ENCODE measurements around the gene NDFIP2. TPM values are rescaled to one million over a fixed set of nuclear protein-coding genes. Genes with fewer than 3 reads are reported as not detected.
"Not testable (repeated sequence)": the region's sequence is repeated elsewhere in the genome, so short reads cannot be mapped to it uniquely, and the experiment has no call there.

NDFIP2 gene
- total and polyA plus RNA-seq, 3 experiments from 2014 or later: 5.6 to 102 (median 94.4) TPM

DNA sequence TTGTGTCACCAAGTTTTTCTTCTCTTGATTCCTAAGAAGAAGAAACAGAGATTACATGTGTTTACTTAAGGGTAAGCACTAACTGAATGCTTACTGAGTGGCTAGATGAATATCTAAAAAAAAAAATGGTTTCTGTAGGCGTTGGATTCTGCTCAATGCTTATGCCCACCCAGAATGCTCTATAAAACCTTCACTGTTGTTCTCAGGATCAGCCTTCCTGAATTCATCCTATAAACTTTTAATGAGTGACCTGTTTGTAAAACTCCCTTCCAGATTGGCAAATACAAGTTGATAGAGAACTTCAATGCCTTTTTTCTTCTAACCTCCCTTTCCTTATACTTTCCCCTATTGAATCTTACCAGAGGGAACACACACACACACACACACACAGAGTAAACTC, 90.2 kb downstream of the NDFIP2 start:
- CTCF ChIA-PET: no interaction called here
- no peaks in the 10 kb centered on the region for H3K4me1 ChIP-seq (ENCODE audit: insufficient read depth, low read length)
- no peak for DNase-seq
- Mint-ChIP-seq H3K4me3 (no peak overlapping the region), H3K4me1 (no peaks in the 10 kb centered on the region), H3K36me3 (no peaks in the 10 kb centered on the region), H3K27me3 (peaks cover 5 to 10% of the 10 kb centered on the region in 2 donors), H3K27ac (no peak overlapping the region), H3K9me3 (peaks cover 0 to 11% (median 3%) of the 10 kb centered on the region in 5 donors)
- H3K9me3 ChIP-seq (ENCODE audit: low read length): no peaks in the 10 kb centered on the region
- H3K36me3 ChIP-seq (ENCODE audit: insufficient read depth, low read length): no peaks in the 10 kb centered on the region
- no peak overlapping the region for H3K4me3 ChIP-seq (ENCODE audit: low read length)
- POLR2A ChIA-PET: no interaction called here
- no peak overlapping the region for H3K27ac ChIP-seq (ENCODE audit: low read depth, low read length)
- no peaks in the 10 kb centered on the region for H3K27me3 ChIP-seq (ENCODE audit: insufficient read depth, low read length, poor library complexity, severe bottlenecking)

DNA sequence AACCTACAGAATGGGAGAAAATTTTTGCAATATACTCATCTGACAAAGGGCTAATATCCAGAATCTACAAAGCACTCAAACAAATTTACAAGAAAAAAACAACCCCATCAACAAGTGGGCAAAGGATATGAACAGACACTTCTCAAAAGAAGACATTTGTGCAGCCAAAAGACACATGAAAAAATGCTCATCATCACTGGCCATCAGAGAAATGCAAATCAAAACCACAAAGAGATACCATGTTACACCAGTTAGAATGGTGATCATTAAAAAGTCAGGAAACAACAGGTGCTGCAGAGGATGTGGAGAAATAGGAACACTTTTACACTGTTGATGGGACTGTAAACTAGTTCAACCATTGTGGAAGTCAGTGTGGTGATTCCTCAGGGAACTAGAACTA, 92.9 kb downstream of the NDFIP2 start:
- H3K4me1 ChIP-seq (ENCODE audit: insufficient read depth, low read length); CTCF ChIA-PET; H3K36me3 Mint-ChIP-seq; DNase-seq; POLR2A ChIA-PET; H3K27me3 Mint-ChIP-seq; H3K27ac ChIP-seq (ENCODE audit: low read depth, low read length); H3K27ac Mint-ChIP-seq; H3K27me3 ChIP-seq (ENCODE audit: insufficient read depth, low read length, poor library complexity, severe bottlenecking); H3K36me3 ChIP-seq (ENCODE audit: insufficient read depth, low read length); H3K9me3 ChIP-seq (ENCODE audit: low read length); H3K4me3 ChIP-seq (ENCODE audit: low read length); H3K4me3 Mint-ChIP-seq; H3K4me1 Mint-ChIP-seq: not testable (repeated sequence)
- peaks cover 2 to 15% (median 8%) of the 10 kb centered on the region in 5 donors for H3K9me3 Mint-ChIP-seq

DNA sequence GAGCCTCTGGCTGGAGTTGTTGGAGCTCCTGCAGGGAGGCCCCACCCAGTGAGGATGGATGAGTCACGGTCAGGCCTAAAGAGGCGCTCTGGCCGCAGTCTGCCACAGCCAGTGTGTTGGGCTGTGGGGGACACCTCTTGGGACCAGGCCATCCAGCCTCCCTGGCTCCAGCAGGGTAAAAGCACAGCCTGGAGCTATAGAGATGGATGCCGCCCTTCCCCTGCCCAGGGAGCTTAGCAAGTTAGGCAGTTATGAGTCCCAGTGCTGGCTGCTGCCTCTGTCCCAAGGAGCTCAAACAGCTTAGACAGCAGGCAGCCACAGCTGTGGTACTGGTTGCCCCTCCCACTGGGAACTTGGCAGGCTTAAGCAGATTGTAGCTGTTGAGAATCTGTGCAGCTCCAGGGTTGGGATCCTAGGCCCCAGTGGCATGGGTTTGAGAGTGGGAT, 100.9 kb downstream of the NDFIP2 start:
- H3K4me3 ChIP-seq (ENCODE audit: low read length): no peak overlapping the region
- no peaks in the 10 kb centered on the region for H3K27me3 ChIP-seq (ENCODE audit: insufficient read depth, low read length, poor library complexity, severe bottlenecking)
- no peaks in the 10 kb centered on the region for H3K4me1 Mint-ChIP-seq
- ChIA-PET POLR2A (no interaction called here), CTCF (no interaction called here)
- H3K27ac Mint-ChIP-seq: no peak overlapping the region
- no peaks in the 10 kb centered on the region for H3K36me3 Mint-ChIP-seq
- no peak overlapping the region for H3K4me3 Mint-ChIP-seq
- no peak overlapping the region for H3K27ac ChIP-seq (ENCODE audit: low read depth, low read length)
- no peaks in the 10 kb centered on the region for H3K36me3 ChIP-seq (ENCODE audit: insufficient read depth, low read length)
- no peak for DNase-seq
- peaks cover under 1 to 8% (median 3%) of the 10 kb centered on the region in 5 donors for H3K9me3 Mint-ChIP-seq
- H3K27me3 Mint-ChIP-seq: peaks cover 0 to 3% of the 10 kb centered on the region in 2 donors
- no peaks in the 10 kb centered on the region for H3K9me3 ChIP-seq (ENCODE audit: low read length)
- H3K4me1 ChIP-seq (ENCODE audit: insufficient read depth, low read length): no peaks in the 10 kb centered on the region

DNA sequence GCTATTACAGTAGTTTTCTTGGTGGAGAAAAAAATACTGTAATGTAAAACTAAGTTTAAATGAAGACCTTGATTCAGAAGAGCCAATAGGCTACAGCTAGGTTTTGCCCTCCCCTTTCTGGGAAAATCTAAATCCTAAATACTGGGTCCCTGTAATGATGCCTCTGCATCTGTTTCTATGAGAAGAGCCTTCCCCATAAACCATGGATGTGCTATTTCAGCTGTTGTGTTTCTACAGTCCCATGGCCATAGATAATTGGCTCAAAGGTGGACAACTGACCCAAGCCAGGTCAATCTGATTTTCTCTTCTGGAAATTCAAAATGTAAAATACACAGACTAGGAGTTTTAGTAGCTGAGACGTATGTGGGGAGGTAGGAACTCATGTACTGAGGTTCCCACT, 101.9 kb downstream of the NDFIP2 start:
- ChIA-PET POLR2A (no interaction called here), CTCF (no interaction called here)
- Mint-ChIP-seq H3K27ac (no peak overlapping the region), H3K4me1 (no peaks in the 10 kb centered on the region), H3K36me3 (no peaks in the 10 kb centered on the region), H3K4me3 (no peak overlapping the region), H3K27me3 (peaks cover 0 to 3% of the 10 kb centered on the region in 2 donors), H3K9me3 (peaks cover 0 to 3% (median 0%) of the 10 kb centered on the region in 5 donors)
- no peaks in the 10 kb centered on the region for H3K9me3 ChIP-seq (ENCODE audit: low read length)
- H3K4me3 ChIP-seq (ENCODE audit: low read length): no peak overlapping the region
- H3K27me3 ChIP-seq (ENCODE audit: insufficient read depth, low read length, poor library complexity, severe bottlenecking): no peaks in the 10 kb centered on the region
- no peaks in the 10 kb centered on the region for H3K4me1 ChIP-seq (ENCODE audit: insufficient read depth, low read length)
- H3K27ac ChIP-seq (ENCODE audit: low read depth, low read length): no peak overlapping the region
- no peaks in the 10 kb centered on the region for H3K36me3 ChIP-seq (ENCODE audit: insufficient read depth, low read length)
- DNase-seq: no peak

DNA sequence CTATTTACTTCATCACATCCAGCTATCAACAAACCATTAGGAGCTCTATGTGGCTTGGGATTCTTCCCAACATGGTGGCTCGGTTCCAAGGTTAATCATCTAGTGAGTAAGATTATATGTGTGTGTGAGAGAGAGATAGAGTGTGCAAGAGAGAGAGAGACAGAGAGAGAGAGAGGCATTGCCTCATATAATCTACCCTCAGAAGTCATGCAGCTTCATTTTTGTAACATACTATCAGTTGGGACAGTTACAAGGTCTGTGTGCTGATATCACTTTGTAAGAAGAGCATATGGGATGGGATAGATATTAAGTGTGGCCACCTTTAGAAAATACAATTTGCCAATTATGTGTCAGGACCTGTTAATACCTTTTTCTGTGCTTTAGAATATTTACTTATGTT, 104.1 kb downstream of the NDFIP2 start:
- no peak overlapping the region for H3K4me3 Mint-ChIP-seq
- no peaks in the 10 kb centered on the region for H3K9me3 ChIP-seq (ENCODE audit: low read length)
- H3K36me3 ChIP-seq (ENCODE audit: insufficient read depth, low read length): no peaks in the 10 kb centered on the region
- POLR2A ChIA-PET: no interaction called here
- H3K9me3 Mint-ChIP-seq: peaks cover 0 to 6% (median 4%) of the 10 kb centered on the region in 5 donors
- H3K4me3 ChIP-seq (ENCODE audit: low read length): no peak overlapping the region
- no peaks in the 10 kb centered on the region for H3K27me3 ChIP-seq (ENCODE audit: insufficient read depth, low read length, poor library complexity, severe bottlenecking)
- peaks cover 0 to 3% (median 0%) of the 10 kb centered on the region in 3 donors for H3K4me1 Mint-ChIP-seq
- H3K27ac Mint-ChIP-seq: no peak overlapping the region
- no peaks in the 10 kb centered on the region for H3K4me1 ChIP-seq (ENCODE audit: insufficient read depth, low read length)
- H3K27ac ChIP-seq (ENCODE audit: low read depth, low read length): no peak overlapping the region
- no peak for DNase-seq
- peaks cover 0 to 3% of the 10 kb centered on the region in 2 donors for H3K27me3 Mint-ChIP-seq
- no peaks in the 10 kb centered on the region for H3K36me3 Mint-ChIP-seq
- CTCF ChIA-PET: no interaction called here

DNA sequence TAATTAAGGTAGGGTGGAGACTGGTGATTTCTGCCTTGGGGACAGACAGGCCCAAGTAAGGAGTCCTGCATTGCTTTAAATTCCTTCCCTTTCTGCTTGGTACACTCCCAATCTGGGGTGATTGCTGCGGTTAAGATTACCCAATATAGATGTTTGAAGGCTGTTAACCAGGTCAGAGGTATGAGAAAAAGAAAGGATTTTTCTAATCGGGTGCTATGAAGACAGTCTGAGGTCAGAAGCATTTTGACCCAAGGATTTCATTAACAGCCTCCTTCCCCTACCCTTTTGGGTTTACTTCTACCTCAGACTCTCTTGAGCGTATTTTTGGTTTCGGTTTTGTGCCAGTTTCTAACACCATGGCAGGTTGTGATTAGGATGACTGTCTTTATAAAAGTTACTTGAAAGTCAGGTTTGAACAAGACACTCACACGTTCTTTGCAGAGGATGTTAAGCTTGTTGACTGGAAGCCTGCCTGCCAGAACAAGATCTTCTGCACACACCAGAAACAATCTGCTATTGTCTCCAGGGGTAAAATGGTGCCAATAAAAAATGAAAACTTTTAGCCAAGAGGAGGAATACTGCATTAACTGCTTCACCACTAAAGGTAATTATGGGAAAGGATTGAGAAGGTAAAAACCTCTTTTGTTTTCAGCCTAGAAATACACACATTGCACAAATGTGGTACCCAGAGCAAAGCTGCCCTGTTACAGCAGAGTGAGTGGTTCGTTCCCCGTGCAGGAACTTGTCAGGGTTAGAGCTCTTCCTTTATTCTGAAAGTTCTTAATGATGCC, 108.8 kb downstream of the NDFIP2 start:
- CTCF ChIA-PET: no interaction called here
- peaks cover 3 to 4% of the 10 kb centered on the region in 2 donors for H3K27me3 Mint-ChIP-seq
- Histone ChIP-seq H3K4me3 (ENCODE audit: low read length) (no peak overlapping the region), H3K4me1 (ENCODE audit: insufficient read depth, low read length) (no peaks in the 10 kb centered on the region), H3K36me3 (ENCODE audit: insufficient read depth, low read length) (no peaks in the 10 kb centered on the region), H3K27me3 (ENCODE audit: insufficient read depth, low read length, poor library complexity, severe bottlenecking) (no peaks in the 10 kb centered on the region), H3K27ac (ENCODE audit: low read depth, low read length) (no peak overlapping the region), H3K9me3 (ENCODE audit: low read length) (no peaks in the 10 kb centered on the region)
- POLR2A ChIA-PET: no interaction called here
- no peaks in the 10 kb centered on the region for H3K36me3 Mint-ChIP-seq
- peak overlapping the region in 4 of 7 donors; percentile 9 to 45 (median 24) for H3K4me3 Mint-ChIP-seq
- H3K4me1 Mint-ChIP-seq: peaks cover 0 to 3% (median 0%) of the 10 kb centered on the region in 3 donors
- peaks cover 0 to 6% (median 4%) of the 10 kb centered on the region in 5 donors for H3K9me3 Mint-ChIP-seq
- H3K27ac Mint-ChIP-seq: no peak overlapping the region
- no peak for DNase-seq

DNA sequence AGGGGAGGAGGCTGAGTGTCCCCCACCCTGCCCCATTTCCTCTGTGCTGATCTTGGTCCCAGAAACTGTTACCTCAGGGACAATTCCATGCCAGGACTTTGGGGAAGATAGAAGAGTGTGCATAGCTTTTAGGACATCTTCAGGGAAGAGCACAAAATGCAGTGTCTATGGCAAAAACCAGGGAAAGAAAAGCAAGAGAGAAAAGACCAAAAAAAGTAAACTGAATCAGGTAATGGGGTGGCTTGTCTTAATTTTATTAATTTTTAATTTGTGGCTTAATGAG, 109.4 kb downstream of the NDFIP2 start:
- peaks cover 3 to 4% of the 10 kb centered on the region in 2 donors for H3K27me3 Mint-ChIP-seq
- H3K9me3 ChIP-seq (ENCODE audit: low read length): no peaks in the 10 kb centered on the region
- no peak overlapping the region for H3K4me3 ChIP-seq (ENCODE audit: low read length)
- no peak overlapping the region for H3K27ac ChIP-seq (ENCODE audit: low read depth, low read length)
- no peaks in the 10 kb centered on the region for H3K4me1 ChIP-seq (ENCODE audit: insufficient read depth, low read length)
- H3K27me3 ChIP-seq (ENCODE audit: insufficient read depth, low read length, poor library complexity, severe bottlenecking): no peaks in the 10 kb centered on the region
- peaks cover 0 to 6% (median 4%) of the 10 kb centered on the region in 5 donors for H3K9me3 Mint-ChIP-seq
- H3K4me3 Mint-ChIP-seq: no peak overlapping the region
- H3K36me3 ChIP-seq (ENCODE audit: insufficient read depth, low read length): no peaks in the 10 kb centered on the region
- H3K4me1 Mint-ChIP-seq: peaks cover 0 to 3% (median 0%) of the 10 kb centered on the region in 3 donors
- no peaks in the 10 kb centered on the region for H3K36me3 Mint-ChIP-seq
- POLR2A ChIA-PET: no interaction called here
- CTCF ChIA-PET: no interaction called here
- no peak overlapping the region for H3K27ac Mint-ChIP-seq
- DNase-seq: no peak

DNA sequence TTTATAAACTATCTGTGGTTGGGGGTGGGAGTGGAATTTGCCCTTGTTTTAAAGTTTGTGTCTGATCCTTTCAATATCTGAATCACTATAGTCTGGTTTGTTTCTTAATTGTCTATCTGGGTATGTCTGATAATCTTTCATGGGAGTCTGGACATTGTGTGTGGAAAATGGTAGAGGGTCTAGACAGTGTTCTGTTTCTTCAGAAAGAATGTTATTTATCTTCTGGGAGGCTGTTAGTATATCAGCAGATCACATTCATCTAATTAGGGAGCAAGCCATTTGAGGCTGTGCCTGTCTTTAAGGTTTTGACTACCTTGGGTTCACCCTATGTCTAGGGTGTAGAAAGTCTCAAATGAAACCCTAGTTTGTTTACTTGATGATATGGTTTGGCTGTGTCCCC, 110.5 kb downstream of the NDFIP2 start:
- H3K36me3 Mint-ChIP-seq: no peaks in the 10 kb centered on the region
- CTCF ChIA-PET: no interaction called here
- no peak overlapping the region for H3K27ac Mint-ChIP-seq

More for the DNA sequence above, 110.5 kb downstream of the NDFIP2 start:
- peaks cover 0 to 6% (median 2%) of the 10 kb centered on the region in 5 donors for H3K9me3 Mint-ChIP-seq
- peaks cover 0 to 3% (median 0%) of the 10 kb centered on the region in 3 donors for H3K4me1 Mint-ChIP-seq
- no peak overlapping the region for H3K4me3 Mint-ChIP-seq
- Histone ChIP-seq H3K4me1 (ENCODE audit: insufficient read depth, low read length) (no peaks in the 10 kb centered on the region), H3K4me3 (ENCODE audit: low read length) (no peak overlapping the region), H3K9me3 (ENCODE audit: low read length) (no peaks in the 10 kb centered on the region), H3K36me3 (ENCODE audit: insufficient read depth, low read length) (no peaks in the 10 kb centered on the region), H3K27me3 (ENCODE audit: insufficient read depth, low read length, poor library complexity, severe bottlenecking) (no peaks in the 10 kb centered on the region), H3K27ac (ENCODE audit: low read depth, low read length) (no peak overlapping the region)
- H3K27me3 Mint-ChIP-seq: peaks cover 1 to 4% of the 10 kb centered on the region in 2 donors
- POLR2A ChIA-PET: no interaction called here
- DNase-seq: no peak
